Endometrial microvascular endothelial cells (primary cell): ENCODE results near the gene ITPR2. TPM values are rescaled to one million over a fixed set of nuclear protein-coding genes. Genes with fewer than 3 reads are reported as not detected.
"Not testable (repeated sequence)": the region's sequence is repeated elsewhere in the genome, so short reads cannot be mapped to it uniquely, and the experiment has no call there.

Source experiments
- in situ Hi-C: cut with HindIII; loops from 2 replicates; pipeline ENCODE4 v1.10.0; 2017; ENCODE audit warnings: low sequenced_read_pairs, low pct_unique_long_range_greater_than_20kb; ENCODE audit errors: inconsistent ontology term
- total RNA-seq: library from RNA; depleted of rRNA; stranded (reverse); fragments of >200 nt; gene quantifications from one replicate; pipeline ENCODE4 v1.2.3, GENCODE V29; 2015; ENCODE audit errors: inconsistent ontology term

ITPR2 gene
- total RNA-seq, 1 donor from 2014 or later = 34.6 TPM

DNA sequence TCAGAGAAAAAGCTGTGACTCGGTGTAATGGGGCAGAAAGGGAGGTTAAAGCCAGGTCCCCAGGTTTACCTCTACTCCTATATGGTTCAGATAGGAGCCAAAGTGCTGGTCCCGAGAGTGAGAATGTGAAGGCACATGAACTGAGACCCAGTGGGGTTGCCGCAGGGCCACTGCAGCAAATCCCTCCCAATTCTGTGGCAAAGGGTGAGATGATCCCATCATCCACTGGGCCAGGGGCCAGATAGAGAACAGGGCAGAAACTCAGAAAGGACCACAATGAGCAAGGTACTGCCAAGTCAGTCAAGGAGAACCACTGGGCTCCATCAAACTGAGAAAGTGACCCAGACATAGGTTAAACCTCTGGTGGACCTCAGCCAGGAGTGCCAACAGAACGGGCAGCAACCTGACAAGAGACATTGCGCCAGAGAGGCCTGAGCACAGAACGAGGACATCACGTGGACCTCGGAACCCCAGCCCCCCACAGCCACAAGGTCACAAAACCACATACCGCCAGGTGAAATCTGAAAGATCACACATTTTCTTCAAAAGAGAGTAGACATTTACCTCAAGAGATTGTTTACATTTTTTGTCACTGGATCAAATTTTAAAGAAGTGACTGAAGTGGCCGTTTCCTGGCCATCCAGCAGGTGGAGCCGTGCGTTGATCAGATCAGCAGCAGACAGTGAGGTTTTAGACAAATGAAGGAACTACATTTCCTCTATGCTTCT is 20.5 kb upstream of the ITPR2 start:
- in situ Hi-C loops = no loop called here

DNA sequence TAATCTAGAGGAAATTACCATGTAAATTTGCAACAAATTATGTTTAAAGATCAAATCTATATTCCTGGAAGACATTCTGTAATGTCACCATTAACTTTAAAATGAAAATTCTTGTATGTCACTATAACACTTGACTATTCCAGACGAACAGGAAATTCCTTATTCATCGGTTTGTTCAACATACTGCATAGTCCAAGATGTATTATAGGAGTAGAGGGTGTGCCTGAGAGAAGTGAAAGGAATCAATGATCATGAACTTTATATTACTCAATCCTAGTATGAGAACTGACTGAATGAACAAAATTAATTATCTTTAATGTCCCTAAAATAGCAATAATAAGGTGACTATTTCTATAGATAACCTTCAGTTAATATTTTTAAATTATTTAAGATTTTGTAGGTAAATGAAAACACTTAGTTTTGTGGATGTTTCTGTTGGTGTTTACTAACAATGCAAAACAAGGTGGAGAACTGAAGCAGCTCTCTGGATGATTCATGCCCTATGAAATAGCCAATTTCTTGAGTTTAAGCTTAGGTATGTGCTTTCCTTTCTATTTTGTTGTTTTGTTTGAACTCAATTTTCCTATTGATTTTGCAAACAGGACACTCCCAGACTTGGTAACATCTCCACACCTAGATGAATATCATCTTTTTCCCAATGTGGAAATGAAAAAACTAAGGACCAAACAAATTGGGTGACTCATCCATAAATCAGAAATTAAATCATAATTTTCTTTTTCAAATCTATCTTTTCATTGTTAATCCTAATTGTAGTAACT is 18.2 kb upstream of the ITPR2 start:
- in situ Hi-C loops = no loop called here

DNA sequence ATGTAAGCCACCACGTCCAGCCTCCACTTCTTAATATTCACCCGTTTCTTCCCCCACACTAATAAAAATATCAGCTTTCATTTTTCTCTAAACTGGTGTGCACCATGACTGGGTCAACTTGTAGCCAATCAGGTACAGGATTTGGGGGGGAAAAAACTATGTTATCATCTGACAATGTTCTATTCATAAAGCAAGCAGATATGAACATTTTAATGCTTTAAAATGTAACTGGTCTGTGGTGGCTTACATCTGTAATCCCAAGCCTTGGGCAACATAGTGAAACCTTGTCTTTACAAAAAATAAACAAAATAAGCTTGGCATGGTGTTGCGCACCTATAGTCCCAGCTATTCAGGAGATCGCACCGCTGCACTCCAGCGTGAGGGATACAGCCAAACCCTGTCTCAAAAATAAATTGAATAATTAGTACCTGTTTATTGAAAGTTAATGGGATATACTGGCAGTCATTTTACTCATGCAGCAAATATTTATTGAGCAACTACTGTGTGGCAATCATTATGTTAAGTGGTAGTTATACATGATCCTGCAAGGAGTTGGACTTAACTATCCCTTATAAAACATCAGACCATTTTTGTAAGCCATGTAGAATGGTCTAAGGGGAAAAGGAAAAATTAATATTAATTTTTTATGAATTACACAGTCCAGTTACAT is 15.3 kb upstream of the ITPR2 start:
- in situ Hi-C loops = no loop called here

DNA sequence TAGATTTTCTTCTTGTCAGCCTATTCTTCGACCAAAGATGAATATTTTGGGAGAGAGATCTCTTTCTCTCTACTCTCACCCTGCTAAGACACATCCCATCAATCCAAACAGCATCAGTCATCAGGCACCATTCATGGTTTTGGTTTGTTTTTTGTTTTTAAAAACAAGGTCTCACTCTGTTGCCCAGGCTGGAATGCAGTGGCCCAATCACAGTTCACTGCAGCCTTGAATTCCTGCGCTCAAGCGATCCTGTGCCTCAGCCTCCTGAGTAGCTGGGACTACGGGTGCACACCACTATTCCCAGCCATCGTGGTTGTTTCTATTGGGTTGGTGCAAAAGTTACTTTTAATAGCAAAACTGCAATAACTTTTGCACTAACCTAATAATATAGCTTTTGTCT is 14.4 kb upstream of the ITPR2 start:
- in situ Hi-C loops = no loop called here

DNA sequence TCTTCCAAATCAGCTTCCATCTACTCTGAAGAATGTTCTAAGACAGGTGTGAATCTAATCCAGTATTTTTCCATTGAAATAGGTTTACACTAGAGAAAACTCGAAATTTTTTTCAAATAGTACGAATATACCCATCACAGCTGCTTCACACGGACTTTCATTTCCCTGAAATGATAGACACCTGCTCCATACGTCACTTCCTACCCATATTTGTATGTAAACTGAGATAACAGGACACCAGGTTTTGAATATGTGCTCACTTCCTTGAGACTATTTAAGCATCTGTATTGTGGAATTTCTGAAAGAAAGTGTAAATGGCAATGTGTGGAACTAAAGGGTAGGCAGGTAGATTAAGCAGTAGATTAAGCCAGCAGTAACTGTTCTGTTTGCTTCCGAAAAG is 13.4 kb upstream of the ITPR2 start:
- in situ Hi-C loops = no loop called here

DNA sequence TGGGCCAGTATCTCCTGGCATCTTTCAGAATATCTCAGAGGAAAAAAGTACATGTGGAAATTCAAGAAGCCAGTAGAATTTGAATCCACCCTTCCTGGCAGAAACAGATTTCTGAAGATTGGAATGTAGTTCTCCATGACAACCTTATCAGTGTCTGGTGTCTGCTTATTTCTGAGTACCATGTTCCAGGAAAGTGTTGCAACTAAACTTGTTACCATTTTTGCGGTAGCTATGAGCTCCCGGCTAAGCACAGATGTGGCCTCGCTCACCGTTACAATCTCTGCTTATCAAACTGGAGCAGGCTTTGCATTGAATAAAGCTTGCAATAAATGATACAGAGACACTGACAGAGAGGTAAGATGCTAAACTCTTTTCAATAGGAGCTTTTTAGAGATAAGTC is 13.0 kb upstream of the ITPR2 start:
- in situ Hi-C loops = no loop called here

DNA sequence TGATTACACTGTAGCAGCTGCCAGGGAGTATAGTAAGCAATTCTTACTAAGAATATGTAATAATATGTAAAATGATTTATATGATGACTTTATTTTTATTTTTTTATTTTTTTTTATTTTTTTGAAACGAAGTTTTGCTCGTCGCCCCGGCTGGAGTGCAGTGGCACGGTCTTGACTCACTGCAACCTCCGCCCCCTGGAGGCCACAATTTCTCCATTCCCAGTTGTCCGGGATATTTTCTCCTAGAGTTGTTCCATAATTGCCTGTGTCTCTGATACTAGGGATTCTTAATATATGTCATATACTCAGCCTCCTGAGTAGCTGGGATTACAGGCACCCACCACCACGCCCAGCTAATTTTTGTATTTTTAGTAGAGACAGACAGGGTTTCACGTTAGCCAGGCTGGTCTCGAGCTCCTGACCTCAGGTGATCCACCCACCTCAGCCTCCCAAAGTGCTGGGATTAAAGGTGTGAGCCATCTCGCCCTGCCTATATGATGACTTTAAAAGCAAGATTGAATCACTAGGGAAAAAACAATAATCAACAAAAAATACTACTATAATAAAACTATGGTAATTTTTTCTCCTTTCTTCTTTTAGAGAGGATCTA is 12.2 kb upstream of the ITPR2 start:
- in situ Hi-C loops = no loop called here

DNA sequence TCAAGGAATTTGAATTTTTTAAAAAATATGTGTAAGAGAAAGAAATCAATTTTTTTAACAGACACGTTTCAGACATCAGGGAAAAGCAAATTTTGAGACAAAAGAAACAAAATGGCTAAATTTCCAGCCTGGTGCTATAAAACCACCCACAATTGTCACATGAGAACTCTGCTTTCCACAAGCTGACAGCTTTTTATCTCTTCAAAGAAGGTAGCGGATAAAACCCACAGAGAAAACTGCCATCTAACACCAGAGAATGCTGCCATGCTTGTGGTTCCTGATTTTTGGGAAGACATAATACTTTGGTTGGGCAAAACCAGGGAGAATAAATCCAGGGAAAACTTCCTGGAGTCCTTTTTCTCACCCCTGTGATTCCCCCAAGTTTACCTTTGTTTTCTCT is 10.3 kb upstream of the ITPR2 start:
- in situ Hi-C loops = no loop called here

DNA sequence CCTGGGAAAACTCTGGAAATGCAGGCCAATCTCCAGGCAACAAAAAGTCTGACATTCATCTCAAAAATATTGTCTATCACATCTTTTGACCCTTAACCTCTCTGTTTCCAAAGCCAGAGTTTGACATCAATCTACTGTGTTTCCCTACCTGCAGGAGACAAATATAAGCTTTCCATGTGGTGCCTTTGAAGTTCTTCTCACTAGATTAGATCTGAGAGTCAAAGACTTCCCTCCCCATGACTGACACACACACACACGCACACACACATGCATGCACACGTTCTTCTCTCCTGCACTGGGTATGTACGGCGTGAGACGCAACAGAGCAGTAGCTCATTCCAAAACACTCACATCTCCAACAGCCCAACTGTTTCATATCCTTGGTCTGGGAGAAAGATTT is 8.1 kb upstream of the ITPR2 start:
- in situ Hi-C loops = no loop called here

DNA sequence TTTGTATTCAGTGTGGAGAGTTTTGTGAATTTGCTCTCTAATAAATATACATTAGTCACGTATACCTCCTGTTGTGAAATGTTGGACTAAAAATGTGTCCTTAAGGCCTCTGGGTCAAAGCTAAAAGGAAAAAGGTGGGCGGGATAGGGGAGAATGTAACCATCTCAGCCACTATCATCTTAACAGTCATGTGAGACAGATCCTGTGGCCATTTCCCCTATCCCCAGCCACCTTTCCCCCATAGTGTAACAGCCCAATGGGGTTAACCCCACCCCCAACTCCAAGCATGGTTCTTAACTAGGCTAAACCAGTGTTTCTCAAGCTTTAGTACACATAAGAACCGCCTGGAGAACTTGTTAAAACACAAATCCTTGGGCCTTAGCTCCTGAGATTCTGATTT is 6.5 kb upstream of the ITPR2 start:
- in situ Hi-C loops = no loop called here

DNA sequence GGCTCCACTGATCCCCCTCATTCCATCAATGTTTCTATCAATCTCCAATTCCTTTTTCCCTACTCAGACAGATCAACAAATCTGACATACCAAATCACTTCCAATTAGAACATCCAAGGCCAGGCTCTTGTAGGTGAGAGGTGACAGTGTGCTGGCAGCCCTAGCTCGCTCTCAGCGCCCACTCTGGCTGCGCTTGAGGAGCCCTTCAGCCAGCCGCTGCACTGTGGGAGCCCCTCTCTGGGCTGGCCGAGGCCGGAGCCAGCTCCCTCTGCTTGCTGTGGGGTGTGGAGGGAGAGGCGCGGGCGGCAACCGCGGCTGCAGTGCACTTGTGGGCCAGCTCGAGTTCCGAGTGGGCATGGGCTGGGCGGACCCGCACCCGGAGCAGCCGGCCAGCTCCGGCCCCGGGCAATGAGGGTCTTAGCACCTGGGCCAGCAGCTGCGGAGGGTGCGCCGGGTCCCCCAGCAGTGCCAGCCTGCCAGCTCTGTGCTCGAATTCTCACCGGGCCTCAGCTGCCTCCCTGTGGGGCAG is 6.0 kb upstream of the ITPR2 start:
- in situ Hi-C loops = no loop called here

DNA sequence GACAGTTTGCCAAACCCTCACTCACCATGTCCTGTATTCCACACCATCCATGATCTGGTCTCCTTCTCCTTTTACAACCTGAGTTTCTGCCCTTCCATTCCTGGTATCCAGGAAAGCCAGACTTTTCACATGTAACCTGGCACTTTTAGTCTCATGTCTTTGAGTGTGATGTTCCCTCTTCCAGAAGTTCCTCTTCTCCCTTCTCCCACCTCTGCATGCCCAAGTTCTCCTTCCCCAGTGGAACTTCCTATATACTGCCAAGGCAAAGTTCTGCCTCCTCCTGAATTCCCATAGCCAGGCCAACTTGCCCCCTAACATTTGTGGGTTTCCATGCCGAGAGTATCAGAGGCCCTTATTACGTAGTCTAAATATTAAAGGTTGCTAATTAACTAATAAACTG is 3.2 kb upstream of the ITPR2 start:
- in situ Hi-C loops = no loop called here

DNA sequence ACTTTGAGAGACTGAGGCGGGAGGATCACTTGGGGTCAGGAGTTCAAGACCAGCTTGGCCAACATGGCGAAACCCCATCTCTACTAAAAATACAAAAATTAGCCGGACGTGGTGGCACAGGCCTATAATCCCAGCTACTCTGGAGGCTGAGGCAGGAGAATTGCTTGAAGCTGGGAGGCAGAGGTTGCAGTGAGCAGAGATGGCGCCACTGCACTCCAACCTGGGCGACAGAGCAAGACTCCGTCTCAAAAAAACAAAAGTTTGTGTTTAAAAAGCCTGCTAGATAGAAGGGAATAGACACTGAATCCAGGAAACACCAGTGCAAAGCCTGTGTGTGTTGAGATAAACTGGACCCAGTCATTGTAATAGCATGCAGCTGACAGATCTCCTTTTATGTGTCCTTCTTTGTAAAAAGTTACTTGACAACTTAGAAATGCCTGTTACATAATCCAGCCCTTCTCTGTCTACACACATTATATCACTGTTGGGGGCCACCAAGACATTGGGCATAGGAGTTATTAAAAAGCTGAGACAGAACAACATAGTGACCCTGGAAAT is 1.6 kb upstream of the ITPR2 start:
- in situ Hi-C loops = not testable (repeated sequence)

DNA sequence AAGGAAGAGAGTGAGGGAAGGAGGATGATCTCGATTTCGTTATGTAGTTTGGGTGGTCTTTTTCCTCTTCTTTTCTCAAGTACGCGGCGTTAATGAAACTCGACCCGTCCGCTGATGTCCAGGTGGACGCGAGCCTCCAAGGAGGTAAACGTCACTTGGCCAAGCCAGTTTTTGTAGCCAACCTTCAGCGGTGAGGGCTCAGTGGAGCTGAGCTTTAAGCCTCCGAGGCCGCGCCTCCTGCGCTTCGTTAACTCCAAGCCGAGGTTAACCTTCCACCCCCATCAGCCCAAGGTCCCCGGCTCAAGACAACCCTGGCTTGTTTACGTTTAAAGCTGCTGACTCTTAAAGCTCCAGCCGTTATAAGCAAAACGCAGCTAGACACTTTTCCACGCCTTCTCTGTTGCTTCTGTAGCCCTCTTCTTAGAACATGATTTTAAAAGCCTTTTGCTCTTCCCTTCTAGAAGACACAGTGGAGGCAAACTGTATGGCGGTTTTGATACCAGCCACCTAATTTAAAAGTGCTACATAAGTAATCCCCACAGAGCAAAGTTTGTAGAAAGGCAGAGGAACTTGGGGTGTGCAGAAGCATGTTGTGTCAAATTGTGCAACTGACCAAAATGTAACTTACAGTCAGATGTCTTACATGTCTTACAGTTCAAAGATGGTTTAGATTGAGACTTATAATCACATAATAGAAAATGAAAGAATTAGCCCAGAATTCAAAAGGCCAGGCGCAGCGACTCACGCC is 923 bp upstream of the ITPR2 start:
- in situ Hi-C loops = no loop called here

DNA sequence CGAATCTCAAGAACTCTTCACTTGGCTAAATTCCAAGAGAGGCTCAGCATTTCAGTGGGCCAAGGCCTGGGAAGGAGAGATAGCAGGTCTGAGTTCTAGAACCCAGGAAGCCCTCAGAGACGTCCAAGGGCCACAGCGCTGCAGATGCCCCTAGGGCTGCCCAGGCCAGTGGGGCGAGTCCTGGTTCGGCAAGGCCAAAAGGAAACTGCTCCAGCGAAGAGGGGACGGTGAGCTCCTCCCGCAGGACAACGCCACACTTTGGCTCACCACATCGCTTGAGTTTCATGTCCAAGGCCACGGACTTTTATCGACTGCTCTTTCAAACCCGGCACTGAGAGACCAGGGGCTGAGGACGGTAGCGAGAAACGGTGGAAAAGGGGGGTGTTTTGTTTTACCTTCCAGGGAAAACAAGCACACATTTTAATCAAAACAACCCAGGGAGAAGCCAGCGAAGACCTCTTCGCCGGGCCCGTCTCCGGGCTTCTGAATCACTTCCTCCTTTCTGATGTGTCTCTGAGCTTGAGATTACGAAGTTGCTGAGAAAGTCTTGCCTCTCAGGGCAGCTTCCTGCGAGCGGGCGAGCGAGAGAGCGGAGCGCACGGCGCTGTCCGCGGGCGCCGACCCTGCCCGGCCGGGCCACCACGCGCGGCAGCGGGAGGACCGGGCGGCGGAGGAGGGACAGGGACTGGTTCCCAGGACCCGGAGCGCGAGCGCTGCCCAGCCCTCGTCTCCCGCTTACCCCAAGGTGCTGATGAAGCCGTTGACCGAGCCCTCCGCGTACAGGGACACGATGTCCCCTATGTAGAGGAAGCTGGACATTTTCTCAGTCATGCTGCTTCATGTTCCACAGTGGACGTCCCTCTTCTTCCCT is 808 bp downstream of the ITPR2 start:
- in situ Hi-C loops = no loop called here

DNA sequence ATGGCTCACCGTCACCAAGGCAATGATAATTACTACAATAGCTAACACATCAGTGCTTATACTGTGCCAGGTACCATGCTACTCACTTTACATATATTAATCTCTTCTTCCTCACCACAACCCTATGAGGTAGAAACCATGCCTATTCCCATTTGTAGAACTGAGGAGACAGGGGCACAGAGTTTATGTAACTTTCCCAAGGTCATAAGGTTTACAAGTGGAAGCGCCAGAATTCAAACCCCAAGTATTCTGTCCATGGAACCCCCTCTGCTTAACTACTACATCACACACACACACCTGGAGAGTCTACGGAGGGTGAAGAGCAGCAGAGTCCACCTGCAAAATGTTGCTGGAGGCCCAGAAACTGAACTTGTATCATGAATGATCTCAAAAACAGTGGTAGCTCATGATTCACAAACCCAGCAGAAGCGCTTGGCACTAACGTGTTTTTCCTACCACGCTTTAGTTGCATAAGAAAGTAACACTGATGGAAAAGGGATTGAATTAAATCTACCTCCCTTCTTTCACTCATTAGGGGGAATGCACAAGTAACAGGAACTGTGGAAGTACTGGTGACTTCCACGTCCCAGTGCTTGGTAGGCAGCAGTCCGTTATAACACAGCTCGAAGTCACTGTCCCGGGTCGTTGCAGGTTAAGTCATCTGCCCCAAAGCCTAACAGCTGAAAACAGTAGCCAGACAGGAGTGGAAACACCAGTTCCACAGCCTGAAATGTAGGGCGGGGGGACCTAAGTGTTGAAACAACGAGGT is 2.0 kb downstream of the ITPR2 start:
- in situ Hi-C loops = no loop called here

DNA sequence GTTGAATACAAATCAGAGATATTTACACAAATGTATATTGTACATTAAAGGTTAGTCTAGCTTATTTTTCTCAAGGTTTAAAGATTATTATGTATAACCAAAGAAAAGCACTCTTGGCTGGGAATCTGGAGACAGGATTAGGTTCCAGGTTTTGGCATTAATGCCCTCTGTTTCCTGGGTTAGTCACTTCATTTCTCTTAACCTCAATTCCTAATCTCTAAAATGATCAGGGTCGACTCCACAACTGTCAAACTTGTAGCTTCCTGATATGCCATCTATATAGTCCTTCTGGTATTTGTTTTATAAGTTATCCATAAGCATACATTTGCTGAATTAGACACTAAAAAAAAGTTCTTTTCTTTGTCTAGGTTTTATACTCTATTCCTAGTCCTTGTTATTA is 2.6 kb downstream of the ITPR2 start:
- in situ Hi-C loops = no loop called here
